H1 (cell line): Measurements from ENCODE around the gene CHST8.

Source experiments
- ATF3 ChIP-seq: IDR thresholded peaks from 2 replicates; pipeline ENCODE4 v1.6.1; 2011; ENCODE audit warnings: low read depth, mild to moderate bottlenecking, low read length; ENCODE audit not compliant: insufficient read depth
- CHD1 ChIP-seq: IDR thresholded peaks from 2 replicates; pipeline ENCODE4 v1.6.1; 2012; ENCODE audit warnings: low read depth, low read length, improper control_type of control experiment
- CTCF ChIP-seq, 3 experiments: IDR thresholded peaks; 1 replicate in 2 of 3; 2 replicates in 1 of 3; pipeline versions ENCODE4 v1.5.1 to v1.6.1; 2011; ENCODE audit warnings: low read length in 3 of 3, mild to moderate bottlenecking in 3 of 3, inconsistent platforms in 2 of 3, low read depth in 1 of 3, moderate library complexity in 1 of 3; ENCODE audit not compliant: insufficient read depth in 1 of 3; ENCODE audit errors: control extremely low read depth in 1 of 3
- EZH2 ChIP-seq: fragments of 200-600 bp; sonication (generic); IDR thresholded peaks from 2 replicates; pipeline ENCODE4 v1.7.1; 2012; ENCODE audit warnings: low read depth, mild to moderate bottlenecking, moderate library complexity, low read length, inconsistent platforms; ENCODE audit not compliant: severe bottlenecking
- MAFK ChIP-seq: IDR thresholded peaks from 2 replicates; pipeline ENCODE4 v1.6.1; 2012; ENCODE audit warnings: low read depth, mild to moderate bottlenecking, improper control_type of control experiment, low read length
- POLR2A ChIP-seq, 2 experiments: IDR thresholded peaks; 1 replicate in 1 of 2; 2 replicates in 1 of 2; pipeline ENCODE4 v1.6.1; 2011; ENCODE audit warnings: low read depth in 2 of 2, low read length in 2 of 2, mild to moderate bottlenecking in 2 of 2; ENCODE audit errors: control extremely low read depth in 1 of 2
- RNF2 ChIP-seq: fragments of 200-900, 300-1000 bp; sonication (generic); IDR thresholded peaks from 2 replicates; pipeline ENCODE4 v1.7.1; 2016; ENCODE audit warnings: borderline replicate concordance, low read depth, mild to moderate bottlenecking, antibody characterized with exemption, low read length; ENCODE audit not compliant: poor library complexity, severe bottlenecking; ENCODE audit errors: missing control alignments

GRCh38 chr19:33686262-33686661, 64.5 kb downstream of the CHST8 start:
- TF ChIP-seq ATF3, result no peak
- no peak for TF ChIP-seq CTCF (IDR thresholded peaks at IDR 0.05; ENCODE audit: control extremely low read depth in 1 of 3, insufficient read depth in 1 of 3, low read depth in 1 of 3, low read length in 3 of 3)
- no peak for TF ChIP-seq CHD1
- TF ChIP-seq MAFK, result no peak
- no peak for TF ChIP-seq POLR2A (IDR thresholded peaks at IDR 0.05; ENCODE audit: control extremely low read depth in 1 of 2, low read depth in 2 of 2, low read length in 2 of 2)
- no peak for TF ChIP-seq EZH2
- no peak for TF ChIP-seq RNF2
